Loucy (cell line): ENCODE results near the gene DUSP16.

ENCODE experiments used
- H2AFZ ChIP-seq: fragments of 200-600 bp; sonication (generic); 2 replicates; pipeline ENCODE4 v1.6.0; 2016; ENCODE audit warnings: antibody characterized with exemption, mild to moderate bottlenecking, low read length, moderate library complexity
- H3F3A ChIP-seq: fragments of 200-600 bp; 2 replicates; pipeline ENCODE4 v1.6.0; 2016; ENCODE audit warnings: antibody characterized with exemption, low read depth, mild to moderate bottlenecking
- H3K27me3 ChIP-seq: fragments of 200-600 bp; sonication (generic); 2 replicates; pipeline ENCODE4 v1.6.1; 2014; ENCODE audit warnings: low read length, mild to moderate bottlenecking; ENCODE audit not compliant: insufficient read depth, poor library complexity, severe bottlenecking
- H3K36me3 ChIP-seq: fragments of 200-600 bp; sonication (generic); 2 replicates; pipeline ENCODE4 v1.6.1; 2016; ENCODE audit warnings: low read length; ENCODE audit not compliant: insufficient read depth
- H3K4me1 ChIP-seq: fragments of 200-600 bp; sonication (generic); 2 replicates; pipeline ENCODE4 v1.5.1; 2014; ENCODE audit warnings: low read length, mild to moderate bottlenecking; ENCODE audit not compliant: insufficient read depth, poor library complexity, severe bottlenecking
- H3K4me2 ChIP-seq: fragments of 200-600 bp; sonication (generic); 2 replicates; pipeline ENCODE4 v1.6.0; 2014; ENCODE audit warnings: antibody characterized with exemption, low read length, low read depth, mild to moderate bottlenecking; ENCODE audit not compliant: poor library complexity, severe bottlenecking
- H3K4me3 ChIP-seq: fragments of 200-600 bp; sonication (generic); 2 replicates; pipeline ENCODE4 v1.5.1; 2014; ENCODE audit warnings: low read length, mild to moderate bottlenecking, mixed read lengths; ENCODE audit not compliant: poor library complexity, severe bottlenecking
- H3K79me2 ChIP-seq: fragments of 200-600 bp; sonication (generic); 2 replicates; pipeline ENCODE4 v1.6.1; 2014; ENCODE audit warnings: low read length; ENCODE audit not compliant: insufficient read depth
- H3K9ac ChIP-seq: fragments of 200-600 bp; sonication (generic); 2 replicates; pipeline ENCODE4 v1.6.0; 2014; ENCODE audit warnings: mild to moderate bottlenecking, low read depth, low read length, moderate library complexity; ENCODE audit not compliant: poor library complexity, severe bottlenecking
- H3K9me2 ChIP-seq: fragments of 200-600 bp; sonication (generic); replicated peaks from 2 replicates; pipeline ENCODE4 v1.6.1; 2016; ENCODE audit warnings: low read depth, low read length, mixed read lengths
- H3K9me3 ChIP-seq: fragments of 200-600 bp; sonication (generic); 2 replicates; pipeline ENCODE4 v1.6.1; 2014; ENCODE audit warnings: mild to moderate bottlenecking, antibody characterized with exemption, low read length, low read depth; ENCODE audit not compliant: insufficient read depth
- H4K20me1 ChIP-seq: fragments of 200-600 bp; sonication (generic); 2 replicates; pipeline ENCODE4 v1.6.0; 2014; ENCODE audit warnings: antibody characterized with exemption, low read length, mild to moderate bottlenecking; ENCODE audit not compliant: insufficient read depth, poor library complexity, severe bottlenecking
- CTCF ChIP-seq: fragments of 200-600 bp; sonication (generic); conservative IDR thresholded peaks from 2 replicates; pipeline ENCODE4 v1.5.1; 2014; ENCODE audit warnings: mild to moderate bottlenecking, antibody characterized with exemption, low read length
- EZH2phosphoT487 ChIP-seq: fragments of 200-600 bp; IDR thresholded peaks from 2 replicates; pipeline ENCODE4 v1.6.1; 2018; ENCODE audit warnings: antibody characterized with exemption, mild to moderate bottlenecking, moderate library complexity, borderline replicate concordance

The DUSP16 gene

GRCh38 chr12:12553208-12553785 is 9.4 kb downstream of the DUSP16 start:
- Histone ChIP-seq H3F3A (no peaks in the 10 kb centered on the region), H3K4me3 (no peak overlapping the region), H3K27me3 (no peaks in the 10 kb centered on the region), H3K9ac (no peak overlapping the region), H2AFZ (no peak overlapping the region), H3K4me2 (no peak overlapping the region), H3K4me1 (no peaks in the 10 kb centered on the region), H3K36me3 (no peaks in the 10 kb centered on the region), H3K79me2 (no peaks in the 10 kb centered on the region), H3K9me2 (no peaks in the 10 kb centered on the region), H3K9me3 (no peaks in the 10 kb centered on the region), H4K20me1 (no peaks in the 10 kb centered on the region)
- no peak for TF ChIP-seq EZH2phosphoT487
- TF ChIP-seq CTCF: no peak

- H4K20me1 ChIP-seq: no peaks in the 10 kb centered on the region
- H2AFZ ChIP-seq: no peak overlapping the region
- no peaks in the 10 kb centered on the region for H3K9me2 ChIP-seq
- H3K36me3 ChIP-seq: no peaks in the 10 kb centered on the region
- TF ChIP-seq EZH2phosphoT487 (no peak), CTCF (no peak)
- no peak overlapping the region for H3K9ac ChIP-seq
- no peaks in the 10 kb centered on the region for H3K9me3 ChIP-seq
- no peak overlapping the region for H3K4me2 ChIP-seq
- no peak overlapping the region for H3K4me3 ChIP-seq
- H3K27me3 ChIP-seq: no peaks in the 10 kb centered on the region
- H3K79me2 ChIP-seq: no peaks in the 10 kb centered on the region
- no peaks in the 10 kb centered on the region for H3F3A ChIP-seq
- no peaks in the 10 kb centered on the region for H3K4me1 ChIP-seq
Observed at GRCh38 chr12:12551115-12551514, 11.5 kb downstream of the DUSP16 start.

GRCh38 chr12:12550277-12550676 is 12.4 kb downstream of the DUSP16 start:
- no peaks in the 10 kb centered on the region for H3K27me3 ChIP-seq
- no peaks in the 10 kb centered on the region for H3F3A ChIP-seq

More at GRCh38 chr12:12550277-12550676, 12.4 kb downstream of the DUSP16 start:
- no peak overlapping the region for H3K9ac ChIP-seq
- no peaks in the 10 kb centered on the region for H3K79me2 ChIP-seq
- H4K20me1 ChIP-seq: no peaks in the 10 kb centered on the region
- no peak overlapping the region for H3K4me3 ChIP-seq
- H3K4me1 ChIP-seq: no peaks in the 10 kb centered on the region
- no peaks in the 10 kb centered on the region for H3K9me2 ChIP-seq
- H3K9me3 ChIP-seq: no peaks in the 10 kb centered on the region
- H2AFZ ChIP-seq: no peak overlapping the region
- H3K36me3 ChIP-seq: no peaks in the 10 kb centered on the region
- H3K4me2 ChIP-seq: no peak overlapping the region
- no peak for TF ChIP-seq CTCF
- no peak for TF ChIP-seq EZH2phosphoT487
